Esophagus (tissue), 2 donors: ENCODE results near the gene HSPA1L. TPM values are rescaled to one million over a fixed set of nuclear protein-coding genes. Genes with fewer than 3 reads are reported as not detected.
A peak's percentile ranks its signal among the peaks of the same experiment; 100 is the strongest.
"Not testable (repeated sequence)": the region's sequence is repeated elsewhere in the genome, so short reads cannot be mapped to it uniquely, and the experiment has no call there.

Source experiments
- H3K27ac ChIP-seq, 2 donors: one replicate each; pipeline ENCODE4 v1.5.1; 2013; ENCODE audit warnings: low read depth in 2 of 2, mild to moderate bottlenecking in 2 of 2, inconsistent platforms in 1 of 2, low read length in 1 of 2, moderate library complexity in 1 of 2
- H3K27me3 ChIP-seq, 2 donors: one replicate each; pipeline ENCODE4 v1.6.1; 2013; ENCODE audit warnings: low read length in 2 of 2, control low read depth in 1 of 2, mild to moderate bottlenecking in 1 of 2; ENCODE audit not compliant: insufficient read depth in 2 of 2, control insufficient read depth in 1 of 2
- H3K36me3 ChIP-seq, 2 donors: one replicate each; pipeline ENCODE4 v1.6.1; 2013; ENCODE audit warnings: low read length in 1 of 2; ENCODE audit not compliant: control insufficient read depth in 2 of 2, insufficient read depth in 2 of 2
- H3K4me1 ChIP-seq, 2 donors: one replicate each; pipeline ENCODE4 v1.6.1; 2013; ENCODE audit warnings: low read length in 1 of 2; ENCODE audit not compliant: control insufficient read depth in 2 of 2, insufficient read depth in 2 of 2
- H3K4me3 ChIP-seq, 2 donors: one replicate each; pipeline ENCODE4 v1.5.1; 2013; ENCODE audit warnings: low read length in 2 of 2, mild to moderate bottlenecking in 2 of 2, low read depth in 1 of 2, moderate library complexity in 1 of 2
- H3K9me3 ChIP-seq, 2 donors: one replicate each; pipeline ENCODE4 v1.6.1; 2013; ENCODE audit warnings: mild to moderate bottlenecking in 2 of 2, low read depth in 1 of 2, low read length in 1 of 2, moderate library complexity in 1 of 2; ENCODE audit not compliant: control insufficient read depth in 2 of 2, insufficient read depth in 1 of 2
- WGBS, 2 donors: extraction: QIAGEN DNeasy Blood & Tissue Kit; methylation state at CpG; one replicate each; pipeline ENCODE4 v1.1.7; 2013; 5-methylcytosine and 5-hydroxymethylcytosine counted together
- polyA plus RNA-seq, 2 donors: library from polyadenylated mRNA; stranded (reverse); fragments of 200-250 nt; gene quantifications; one replicate each; pipeline ENCODE4 v1.2.3, GENCODE V29; 2013
- donor health status: healthy with polysubstance abuse.
- donor health status: Bipolar disorder and iron deficiency.

HSPA1L gene
- under 1 TPM; 0.39 to 0.42 TPM for polyA plus RNA-seq

GRCh38 chr6:31815025-31815838 is at the start of gene HSPA1L, which contains the start of gene HSPA1A:
HSPA1L (minus strand) TSS chr6:31815283; CDS start chr6:31811972, 3,311 bp downstream.
HSPA1A (plus strand) TSS chr6:31815543; CDS start chr6:31815757, 214 bp downstream.
- Histone ChIP-seq H3K36me3 (no peaks in the 10 kb centered on the region), H3K4me1 (peaks cover 0 to 3% of the 10 kb centered on the region in 2 donors), H3K27ac (peak within 1 kb of the TSS; percentile 99 to 100), H3K4me3 (peak within 1 kb of the TSS; percentile 75 to 84), H3K27me3 (no peaks in the 10 kb centered on the region), H3K9me3 (no peaks in the 10 kb centered on the region)
- WGBS, 2 donors: 0 to 1% methylated on average over 55 to 56 of the region's 56 CpGs

- H3K27ac ChIP-seq: no peak overlapping the region
- peaks cover 0 to 8% of the 10 kb centered on the region in 2 donors for H3K4me1 ChIP-seq
- no peak overlapping the region for H3K4me3 ChIP-seq
- peaks cover 0 to 7% of the 10 kb centered on the region in 2 donors for H3K36me3 ChIP-seq
- 86 to 88% methylated on average over 8 of the region's 8 CpGs for WGBS, 2 donors
- no peaks in the 10 kb centered on the region for H3K9me3 ChIP-seq
- H3K27me3 ChIP-seq: no peaks in the 10 kb centered on the region
These were observed 49.7 kb upstream of the HSPA1L start for GRCh38 chr6:31864818-31865204.

DNA sequence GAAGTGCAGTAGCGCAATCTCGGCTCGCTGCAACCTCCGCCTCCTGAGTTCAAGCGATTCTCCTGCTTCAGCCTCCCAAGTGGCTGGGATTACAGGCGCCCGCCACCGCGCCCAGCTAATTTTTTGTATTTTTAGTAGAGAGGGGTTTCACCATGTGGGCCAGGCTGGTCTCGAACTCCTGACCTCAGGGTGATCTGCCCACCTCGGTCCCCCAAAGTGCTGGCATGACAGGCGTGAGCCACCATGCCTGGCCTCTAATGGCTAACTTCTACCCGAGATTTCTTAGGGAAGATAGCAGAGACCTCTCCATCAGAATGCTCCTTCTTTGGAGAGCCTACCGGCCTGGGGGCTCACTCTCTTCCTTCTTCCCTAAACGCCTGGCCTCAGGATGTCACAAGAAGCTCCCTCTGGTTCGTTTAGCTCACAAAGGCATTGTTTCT is 49.1 kb upstream of the HSPA1L start:
- not testable (repeated sequence) for H3K4me1 ChIP-seq, H3K27me3 ChIP-seq, H3K9me3 ChIP-seq
- H3K36me3 ChIP-seq: peaks cover 0 to 11% of the 10 kb centered on the region in 2 donors
- peak overlapping the region in 1 of 2 donors; percentile 80 for H3K27ac ChIP-seq
- 15 to 17% methylated on average over 16 of the region's 16 CpGs for WGBS, 2 donors
- H3K4me3 ChIP-seq: peak overlapping the region in 1 of 2 donors; percentile 52

DNA sequence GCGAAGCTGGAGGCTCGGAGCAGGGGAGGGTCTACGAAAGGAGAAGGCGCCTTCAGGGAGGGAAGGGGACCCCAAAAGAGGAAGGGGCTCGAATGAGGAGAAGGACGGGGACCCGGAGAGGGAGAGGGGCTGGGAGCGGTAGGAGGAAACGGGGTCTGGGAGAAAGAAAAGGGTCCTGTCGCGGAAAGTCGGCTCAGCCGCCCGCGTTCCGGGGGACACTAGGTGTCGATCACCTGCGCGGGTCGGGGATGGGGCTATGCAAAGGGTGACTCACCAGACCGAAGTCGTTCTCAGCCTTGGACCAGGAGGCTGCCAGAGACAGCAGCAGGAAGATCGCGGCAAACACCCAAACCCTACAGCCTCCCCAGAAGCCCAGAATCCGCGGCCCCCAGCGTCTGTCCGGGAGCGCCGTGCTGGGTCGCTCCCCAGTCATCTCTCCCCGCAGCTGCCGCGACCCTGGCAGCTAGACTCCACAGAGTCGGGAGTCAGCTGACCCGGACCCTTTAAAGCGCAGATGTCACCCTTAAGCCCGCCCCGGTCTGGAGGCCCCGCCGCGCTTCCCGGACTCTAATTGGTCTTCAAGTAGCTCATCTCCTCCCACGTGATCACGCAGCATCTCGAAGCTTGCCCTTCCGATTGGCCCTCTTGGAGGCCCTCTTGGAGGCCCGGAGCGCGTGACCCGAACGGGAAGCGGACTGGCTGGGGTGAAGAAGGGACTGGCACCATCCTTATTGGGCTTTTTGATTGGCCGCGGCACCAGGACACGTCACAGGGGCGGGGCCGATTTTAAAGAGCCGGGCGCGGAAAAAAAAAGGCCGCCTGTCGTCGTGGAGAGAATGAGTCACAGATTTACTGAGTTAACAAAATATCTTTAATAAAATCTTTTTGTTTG is 47.5 kb upstream of the HSPA1L start, which contains the start of gene NEU1:
Gene NEU1, minus strand, starts transcription at position 478 of the 892 bp plus-strand sequence. Its CDS starts 45 bp downstream, at position 433.
- Histone ChIP-seq H3K9me3 (no peaks in the 10 kb centered on the region), H3K4me1 (peaks cover 0 to 8% of the 10 kb centered on the region in 2 donors), H3K36me3 (peaks cover 0 to 11% of the 10 kb centered on the region in 2 donors), H3K27ac (peak within 1 kb of the TSS; percentile 85 to 90), H3K4me3 (peak within 1 kb of the TSS; percentile 78 to 81), H3K27me3 (no peaks in the 10 kb centered on the region)
- 0% methylated on average over 64 of the region's 64 CpGs for WGBS, 2 donors

DNA sequence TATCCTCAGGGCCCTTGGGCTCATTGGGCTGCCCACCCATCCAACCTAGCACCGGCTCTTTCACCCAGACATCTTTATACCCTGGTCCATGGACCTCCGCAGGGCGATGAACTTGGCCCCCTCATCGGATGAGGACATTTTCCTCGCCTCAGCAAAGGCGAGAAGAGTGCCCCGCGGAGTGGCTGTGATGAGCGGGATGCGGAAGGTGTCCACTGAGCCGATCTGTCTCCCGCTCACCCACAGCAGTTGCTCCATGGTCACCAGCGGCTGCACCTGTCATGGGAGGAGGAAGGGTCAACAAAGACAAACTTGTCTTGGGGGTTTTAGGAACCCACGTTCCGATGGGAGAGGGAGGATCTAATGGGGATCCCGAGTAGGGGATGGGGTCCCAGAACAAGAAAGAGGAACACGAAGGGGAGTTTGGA is 46.8 kb upstream of the HSPA1L start:
- Histone ChIP-seq H3K27me3 (no peaks in the 10 kb centered on the region), H3K27ac (peak overlapping the region in 1 of 2 donors; percentile 90), H3K36me3 (peaks cover 0 to 14% of the 10 kb centered on the region in 2 donors), H3K4me3 (peak overlapping the region; percentile 78 to 81), H3K9me3 (no peaks in the 10 kb centered on the region), H3K4me1 (peaks cover 0 to 8% of the 10 kb centered on the region in 2 donors)
- WGBS, 2 donors: 32 to 42% methylated on average over 17 of the region's 17 CpGs

- H3K27me3 ChIP-seq: no peaks in the 10 kb centered on the region
- H3K4me1 ChIP-seq: peaks cover 0 to 8% of the 10 kb centered on the region in 2 donors
- H3K27ac ChIP-seq: no peak overlapping the region
- no peaks in the 10 kb centered on the region for H3K9me3 ChIP-seq
- WGBS, 2 donors: 92 to 93% methylated on average over 7 of the region's 7 CpGs
- peaks cover 0 to 14% of the 10 kb centered on the region in 2 donors for H3K36me3 ChIP-seq
- H3K4me3 ChIP-seq: no peak overlapping the region
These were observed 46.1 kb upstream of the HSPA1L start for GRCh38 chr6:31861150-31861549.

GRCh38 chr6:31860349-31860748 is 45.3 kb upstream of the HSPA1L start:
- H3K27ac ChIP-seq: no peak overlapping the region
- no peaks in the 10 kb centered on the region for H3K9me3 ChIP-seq
- no peak overlapping the region for H3K4me3 ChIP-seq
- peaks cover 0 to 14% of the 10 kb centered on the region in 2 donors for H3K36me3 ChIP-seq
- no peaks in the 10 kb centered on the region for H3K27me3 ChIP-seq
- 94 to 96% methylated on average over 13 of the region's 13 CpGs for WGBS, 2 donors
- H3K4me1 ChIP-seq: peaks cover 0 to 8% of the 10 kb centered on the region in 2 donors

DNA sequence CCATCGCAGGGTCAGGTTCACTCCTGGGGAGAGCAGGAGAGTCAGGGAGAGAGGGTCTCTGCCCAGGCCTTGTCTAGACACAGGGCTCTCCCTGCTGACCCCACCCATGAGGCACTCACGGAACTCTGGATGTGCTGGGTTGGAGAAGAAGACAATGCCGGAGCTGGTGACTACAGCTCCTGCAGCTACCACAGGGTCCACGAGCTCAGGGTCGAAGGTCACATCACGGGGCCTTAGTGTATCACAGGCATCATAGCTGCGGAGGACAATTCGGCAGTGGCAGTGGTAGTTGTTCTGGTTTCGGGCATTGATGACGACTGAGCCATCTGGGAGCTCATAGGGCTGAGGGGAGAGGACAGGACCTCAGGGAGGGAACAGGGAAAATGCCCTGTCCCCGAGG is 44.8 kb upstream of the HSPA1L start:
- Histone ChIP-seq H3K36me3 (peaks cover 0 to 14% of the 10 kb centered on the region in 2 donors), H3K9me3 (no peaks in the 10 kb centered on the region), H3K4me1 (peaks cover 0 to 8% of the 10 kb centered on the region in 2 donors), H3K27me3 (no peaks in the 10 kb centered on the region), H3K4me3 (no peak overlapping the region), H3K27ac (no peak overlapping the region)
- WGBS, 2 donors: 89 to 92% methylated on average over 11 of the region's 11 CpGs

- 95 to 97% methylated on average over 8 of the region's 8 CpGs for WGBS, 2 donors
- H3K4me1 ChIP-seq: peaks cover 0 to 5% of the 10 kb centered on the region in 2 donors
- H3K27me3 ChIP-seq: no peaks in the 10 kb centered on the region
- H3K9me3 ChIP-seq: no peaks in the 10 kb centered on the region
- H3K27ac ChIP-seq: no peak overlapping the region
- peaks cover 0 to 14% of the 10 kb centered on the region in 2 donors for H3K36me3 ChIP-seq
- H3K4me3 ChIP-seq: no peak overlapping the region
These were observed 43.6 kb upstream of the HSPA1L start for GRCh38 chr6:31858707-31859106.
